Activated T-cell treated with anti-CD3 and anti-CD28 coated beads, Interleukin-2, amount 50 U/mL, for 1 hour (primary cell): ENCODE results near the gene OBP2B.
"Not testable (repeated sequence)": the region's sequence is repeated elsewhere in the genome, so short reads cannot be mapped to it uniquely, and the experiment has no call there.

Experiments used
- DNase-seq: peaks from one replicate; pipeline ENCODE4 v3.0.0-alpha.2; 2020

Gene OBP2B

GRCh38 chr9:133221177-133221809 lies 12.2 kb upstream of the OBP2B start:
- no peak for DNase-seq

- not testable (repeated sequence) for DNase-seq
Observed at GRCh38 chr9:133218049-133218975, 9.3 kb upstream of the OBP2B start.

GRCh38 chr9:133217333-133217988 lies 8.4 kb upstream of the OBP2B start:
- DNase-seq, result not testable (repeated sequence)

- DNase-seq, result not testable (repeated sequence)
Observed at GRCh38 chr9:133214276-133214675, 5.2 kb upstream of the OBP2B start.

GRCh38 chr9:133210609-133211008 lies 1.6 kb upstream of the OBP2B start:
- DNase-seq, result no peak

- DNase-seq, result no peak
Observed at GRCh38 chr9:133210202-133210532, 1.1 kb upstream of the OBP2B start.

- not testable (repeated sequence) for DNase-seq
Observed at GRCh38 chr9:133209327-133210201, 514 bp upstream of the OBP2B start.

GRCh38 chr9:133208171-133208879 lies 725 bp downstream of the OBP2B start:
- DNase-seq, result not testable (repeated sequence)

GRCh38 chr9:133207540-133208170 lies 1.4 kb downstream of the OBP2B start:
- DNase-seq, result no peak

GRCh38 chr9:133207021-133207531 lies 2.0 kb downstream of the OBP2B start:
- no peak for DNase-seq

- DNase-seq, result no peak
Observed at GRCh38 chr9:133205996-133206931, 2.8 kb downstream of the OBP2B start.

GRCh38 chr9:133205481-133205887 lies 3.6 kb downstream of the OBP2B start:
- DNase-seq, result not testable (repeated sequence)

GRCh38 chr9:133204993-133205336 lies 4.1 kb downstream of the OBP2B start:
- no peak for DNase-seq

- no peak for DNase-seq
Observed at GRCh38 chr9:133204335-133204992, 4.6 kb downstream of the OBP2B start.

- DNase-seq, result no peak
Observed at GRCh38 chr9:133203506-133204075, 5.5 kb downstream of the OBP2B start.

GRCh38 chr9:133202688-133203453 lies 6.2 kb downstream of the OBP2B start:
- DNase-seq, result no peak

- DNase-seq, result no peak
Observed at GRCh38 chr9:133202145-133202513, 6.9 kb downstream of the OBP2B start.

- DNase-seq, result no peak
Observed at GRCh38 chr9:133201424-133202144, 7.5 kb downstream of the OBP2B start.
